Measurements from ENCODE around the gene GNAQ. TPM values are rescaled to one million over a fixed set of nuclear protein-coding genes. Genes with fewer than 3 reads are reported as not detected.

GNAQ gene
- total RNA-seq, 2 donors from 2014 or later: 20.9 to 27.8 TPM

DNA sequence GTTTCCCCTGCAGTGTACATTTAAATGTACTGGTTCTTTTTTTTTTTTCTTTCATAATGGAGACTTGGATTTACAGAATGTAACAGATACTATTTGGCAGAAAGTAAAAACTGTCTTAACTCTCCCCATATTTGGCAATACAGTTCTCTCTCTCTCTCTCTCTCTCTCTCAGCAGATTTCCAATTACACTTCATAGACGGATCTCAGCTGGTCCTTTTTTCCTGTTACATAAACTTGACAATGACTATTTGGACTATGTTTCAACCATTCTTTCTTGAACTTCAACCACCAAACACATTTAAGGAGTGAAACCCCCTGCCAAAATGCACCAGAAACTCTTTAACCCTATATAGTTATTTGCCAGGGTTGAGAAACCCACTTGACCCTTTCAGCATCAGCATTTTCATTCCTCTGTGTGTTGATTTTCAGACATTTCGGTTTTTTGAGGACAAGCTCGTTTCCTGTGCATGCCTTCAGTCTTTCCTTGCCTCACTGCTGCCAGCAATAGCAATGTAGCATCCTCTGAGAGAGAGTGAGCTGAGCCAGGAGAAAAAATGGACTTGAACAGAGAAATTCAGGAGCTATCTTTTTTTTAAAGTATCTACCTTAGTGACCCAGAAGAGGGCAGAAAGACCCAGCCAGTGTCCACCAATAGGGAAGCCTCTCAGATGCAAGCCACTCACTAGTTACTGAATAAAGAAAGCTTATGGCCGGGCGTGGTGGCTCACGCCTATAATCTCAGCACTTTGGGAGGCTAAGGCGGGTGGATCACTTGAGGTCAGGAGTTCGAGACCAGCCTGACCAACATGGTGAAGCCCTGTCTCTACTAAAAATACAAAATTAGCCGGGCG, 357.4 kb downstream of the GNAQ start:
- DNase-seq (no peak), ATAC-seq (peak; percentile 54 to 82)
- intact Hi-C loops (cut with DNase I): no loop called here

DNA sequence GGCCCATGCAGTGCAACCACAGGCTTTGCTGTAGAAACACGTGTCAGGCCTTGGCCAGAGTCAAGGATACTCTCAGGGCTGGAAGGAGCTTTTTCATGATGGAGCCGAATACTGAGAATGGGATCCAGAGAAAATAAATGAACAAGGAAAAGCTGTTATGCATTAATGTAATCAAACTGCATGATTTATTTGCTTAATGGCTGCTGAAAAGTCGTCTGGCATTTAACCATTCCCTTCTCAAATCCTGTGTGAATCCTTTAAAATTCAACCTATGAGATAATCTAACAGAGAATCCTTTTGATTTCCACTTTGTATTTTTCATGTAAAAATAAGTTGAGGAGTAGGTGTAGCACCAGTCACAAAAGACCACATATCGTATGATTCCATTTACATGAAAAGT, 359.4 kb downstream of the GNAQ start:
- intact Hi-C loops (cut with DNase I): no loop called here
- ATAC-seq: no peak
- no peak for DNase-seq

DNA sequence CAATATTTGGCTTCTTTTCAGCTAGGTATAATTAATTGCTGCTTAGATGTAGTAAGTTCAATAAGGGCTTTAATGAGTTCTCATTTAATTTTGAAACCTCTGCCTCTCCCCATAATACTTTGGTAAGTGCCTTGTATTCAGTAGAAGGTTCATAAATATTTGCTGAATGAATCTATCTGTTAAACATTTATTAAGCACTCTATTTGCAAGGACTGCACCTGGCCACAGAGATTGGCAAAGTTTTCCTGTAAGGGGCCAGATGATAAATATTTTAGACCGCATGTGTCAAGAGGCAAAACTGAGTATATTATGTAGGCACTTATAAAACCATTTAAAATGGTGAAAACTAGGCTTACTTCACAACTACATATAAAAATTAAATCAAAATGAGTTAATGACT, 364.5 kb downstream of the GNAQ start:
- ATAC-seq (no peak), DNase-seq (no peak)
- intact Hi-C loops (cut with DNase I): no loop called here

Other genes with a start within 250 kb of the GNAQ start
- gene CEP78, start 204.3 kb upstream of the GNAQ start, total RNA-seq: 1 to 10 TPM; 4.6 to 5.8 TPM

Data from left cardiac atrium (tissue), 4 donors.